Activated gamma-delta T cell treated with anti-CD3 and anti-CD28 coated beads, Interleukin-2, amount 50 U/mL, for 16 hours (primary cell): Measurements from ENCODE around the gene XIRP1.
"Not testable (repeated sequence)": the region's sequence is repeated elsewhere in the genome, so short reads cannot be mapped to it uniquely, and the experiment has no call there.

Experiments used
- DNase-seq: peaks from one replicate; pipeline ENCODE4 v3.0.0-alpha.2; 2020; ENCODE audit warnings: low read depth

The XIRP1 gene

DNA sequence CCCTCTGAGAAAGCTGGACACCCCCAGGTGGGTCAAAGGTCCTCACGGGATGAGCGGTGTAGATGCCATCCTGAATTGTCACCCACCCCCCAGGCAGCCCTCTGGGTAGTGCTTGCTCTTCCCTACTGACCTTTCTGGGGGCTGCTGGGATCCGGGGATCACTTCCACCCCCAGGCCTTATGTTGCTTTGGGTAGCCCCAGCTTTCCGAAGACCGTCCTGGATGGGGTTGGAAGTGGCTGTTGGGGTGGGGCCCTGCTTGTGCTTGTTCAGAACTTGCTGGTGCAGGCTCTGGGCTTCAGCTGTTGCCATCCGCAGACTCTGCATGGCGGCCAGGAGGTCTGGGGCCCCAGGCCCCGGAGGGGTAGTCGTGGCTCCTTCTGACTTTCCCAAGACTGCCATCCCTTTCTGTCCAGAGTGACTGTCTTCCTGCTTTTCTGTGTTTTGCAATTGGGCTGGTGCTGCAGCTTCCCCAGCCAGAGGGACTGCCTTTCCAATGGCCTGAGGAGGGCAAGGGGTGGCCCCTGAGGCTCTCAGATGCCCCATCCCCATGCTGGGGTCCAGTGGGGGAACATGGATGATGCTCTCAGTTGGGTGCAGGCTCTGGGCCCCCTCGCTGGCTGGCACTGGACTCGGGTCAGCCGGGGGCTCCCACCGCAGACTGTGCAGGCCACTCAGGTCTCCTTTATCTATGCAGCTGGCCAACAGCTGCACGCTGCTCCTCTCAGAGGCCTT is 6.3 kb downstream of the XIRP1 start:
- DNase-seq: no peak

DNA sequence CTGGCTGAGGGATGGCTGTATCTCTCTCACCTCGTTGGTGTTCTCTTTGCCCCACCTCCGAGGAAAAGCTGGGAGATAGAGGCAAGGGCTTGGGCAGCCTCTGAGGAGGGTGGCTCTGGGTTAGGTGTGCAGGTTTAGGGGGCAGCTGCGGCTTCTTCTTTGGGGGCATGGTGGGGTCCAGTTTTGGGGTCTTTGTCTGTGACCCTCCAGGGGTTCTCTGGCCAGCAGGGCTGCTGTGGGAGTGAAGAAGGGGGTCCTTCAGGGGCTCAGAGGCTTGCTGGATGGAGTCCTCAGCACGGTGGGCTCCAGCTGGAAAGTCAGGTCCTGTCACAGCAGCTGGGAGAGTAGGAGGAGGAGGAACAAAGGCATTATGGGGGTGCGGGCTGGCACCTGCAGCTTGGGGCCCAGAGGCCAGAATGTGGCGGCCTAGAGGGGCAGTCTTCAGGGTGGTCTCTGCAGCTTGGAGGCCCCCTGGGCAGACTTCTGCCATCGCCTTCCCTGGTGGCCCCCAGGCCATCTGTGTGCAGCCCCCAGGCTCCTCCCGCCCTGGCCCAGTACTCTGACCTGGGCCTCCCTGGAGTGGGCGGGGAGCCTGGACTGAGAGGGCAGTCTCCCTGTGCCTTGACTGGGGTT is 7.0 kb downstream of the XIRP1 start:
- DNase-seq: no peak

DNA sequence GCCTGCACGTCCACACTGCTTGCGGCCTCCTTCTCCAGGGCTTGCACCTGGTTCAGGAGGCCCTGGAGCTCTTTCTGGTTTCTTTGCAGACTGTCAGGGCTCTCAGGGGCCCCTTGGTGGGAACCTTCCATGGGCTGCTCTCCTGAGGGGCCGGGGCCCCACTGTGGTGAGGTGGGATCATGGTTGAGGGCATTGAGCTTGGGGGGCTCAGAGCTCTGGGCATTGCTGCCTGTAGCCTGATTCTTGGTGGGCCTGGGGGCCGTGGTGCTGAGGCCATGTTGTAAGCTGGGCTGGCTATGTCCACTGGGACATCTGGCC is 7.5 kb downstream of the XIRP1 start:
- no peak for DNase-seq

DNA sequence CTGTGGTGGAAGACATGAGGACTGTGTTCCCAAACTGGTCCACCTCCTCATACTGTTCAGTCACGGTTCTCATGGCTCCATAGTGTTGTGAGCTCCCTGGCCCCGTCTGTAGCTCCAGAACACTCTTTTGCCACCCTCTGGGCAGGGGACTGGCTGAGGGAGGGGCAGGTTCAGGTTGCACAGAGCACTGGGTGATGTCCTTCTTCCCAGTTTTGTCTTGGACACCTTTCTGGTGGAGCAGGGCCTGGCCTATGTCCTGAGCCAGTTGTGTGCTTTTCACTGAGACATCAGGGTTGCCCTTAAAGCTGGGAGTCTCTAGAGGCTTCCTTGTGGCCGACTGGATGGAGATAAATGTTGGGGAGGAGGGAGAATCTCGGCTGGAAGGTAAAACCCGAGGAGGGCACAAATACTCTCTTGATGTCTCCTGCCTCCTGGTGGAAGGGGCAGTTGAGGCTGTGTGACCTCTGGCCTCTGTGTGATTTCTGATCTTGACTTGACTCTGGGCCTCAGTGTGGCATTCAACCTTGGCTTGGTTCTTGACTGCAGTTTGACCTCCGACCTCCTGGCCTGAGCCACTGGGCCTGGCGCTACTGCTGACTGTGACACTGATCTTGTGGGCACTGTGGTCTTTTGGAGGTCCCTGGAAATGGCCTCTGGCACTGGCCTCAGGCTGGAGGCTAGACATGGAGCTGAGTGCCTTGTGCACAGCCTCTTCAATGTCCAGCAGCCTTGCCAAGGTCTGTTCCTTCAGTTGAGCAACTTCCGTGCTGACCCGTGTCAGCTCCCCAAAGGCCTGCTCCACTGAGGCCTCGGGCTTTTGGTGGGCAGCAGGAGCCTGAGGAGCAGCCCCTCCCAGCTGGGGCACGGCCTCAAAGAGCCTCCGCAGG is 8.1 kb downstream of the XIRP1 start:
- no peak for DNase-seq

DNA sequence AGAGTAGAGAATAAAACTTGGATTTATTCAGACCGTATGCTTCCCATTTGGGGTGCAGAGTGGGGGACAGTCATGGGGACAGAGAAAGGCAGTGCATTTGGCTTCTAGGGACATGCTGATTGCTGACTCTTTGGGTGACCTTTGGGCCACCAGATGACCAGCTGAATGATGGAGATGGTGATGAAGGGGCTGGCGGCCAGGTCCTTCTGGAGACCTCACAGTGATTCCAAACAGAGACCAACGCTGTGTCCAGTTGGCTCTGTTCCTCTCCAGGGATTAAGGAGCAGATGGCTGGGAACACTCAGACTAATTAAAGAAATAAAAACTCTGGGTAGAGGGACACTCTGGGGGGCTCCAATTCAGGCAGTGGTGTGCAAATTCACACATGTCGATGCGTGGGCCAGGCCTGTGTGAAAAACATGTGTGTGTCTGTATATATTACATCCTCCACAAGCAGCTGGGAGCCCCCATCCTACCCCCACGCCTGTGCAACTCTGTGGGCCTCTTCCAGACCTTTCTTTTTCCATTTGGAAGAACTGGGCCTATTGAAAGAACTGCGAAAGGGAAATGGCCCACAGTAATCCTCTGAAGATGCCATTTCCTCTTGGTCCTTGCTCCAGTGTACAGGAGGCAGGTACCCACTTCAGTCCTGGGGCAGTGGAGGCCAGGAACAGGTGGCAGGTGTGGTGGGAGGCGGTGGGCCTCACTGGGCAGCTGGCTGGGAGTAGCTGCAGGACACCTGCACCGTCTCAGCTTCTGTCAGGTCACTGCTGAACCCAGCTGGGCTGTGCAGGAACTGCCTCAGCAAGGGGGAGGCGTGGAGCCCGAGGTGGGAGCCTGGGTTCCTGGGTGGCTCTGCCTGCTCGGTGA is 8.9 kb downstream of the XIRP1 start:
- no peak for DNase-seq

DNA sequence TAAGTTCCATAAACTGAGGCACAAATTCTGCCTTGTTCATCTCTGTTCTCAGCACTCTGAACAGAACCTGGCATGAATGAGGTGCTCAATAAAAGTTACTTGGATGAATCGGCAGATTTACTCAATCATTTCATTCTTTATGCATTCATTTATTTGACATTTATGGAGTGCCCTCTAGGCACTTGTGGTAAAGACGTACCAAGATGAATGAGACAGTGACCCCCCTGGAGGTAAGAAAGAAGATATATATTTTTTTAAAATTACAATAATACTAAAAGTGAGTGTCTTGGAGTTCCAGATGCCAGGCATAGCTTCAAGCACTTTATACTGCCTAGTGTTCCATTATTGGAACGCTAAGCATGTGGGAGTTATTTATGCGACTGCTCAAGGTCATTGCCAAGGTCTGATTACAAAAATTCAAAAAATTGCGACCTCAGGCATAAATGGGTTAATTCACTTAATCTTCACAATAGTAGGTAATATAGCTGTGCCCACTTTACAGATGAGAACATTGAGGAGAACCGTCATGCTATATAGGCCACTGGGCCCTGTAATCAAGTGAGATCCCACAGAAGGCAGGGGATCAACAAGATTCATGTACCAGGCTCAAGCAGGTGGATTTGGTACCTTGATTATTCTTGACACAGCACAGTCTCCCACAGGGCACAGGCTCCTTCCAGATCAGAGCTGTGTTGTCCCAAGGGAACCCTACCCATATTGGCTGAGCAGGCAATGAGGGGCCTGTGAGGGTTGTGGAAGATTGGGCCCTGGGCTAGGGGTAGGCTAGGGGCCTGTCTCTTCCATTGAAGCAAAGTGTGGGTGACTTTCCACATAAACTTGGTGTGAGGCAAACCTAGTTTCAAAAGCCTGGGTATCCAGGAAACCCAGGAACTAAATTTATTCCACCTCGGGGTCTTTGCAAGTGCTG is 10.7 kb downstream of the XIRP1 start:
- no peak for DNase-seq

DNA sequence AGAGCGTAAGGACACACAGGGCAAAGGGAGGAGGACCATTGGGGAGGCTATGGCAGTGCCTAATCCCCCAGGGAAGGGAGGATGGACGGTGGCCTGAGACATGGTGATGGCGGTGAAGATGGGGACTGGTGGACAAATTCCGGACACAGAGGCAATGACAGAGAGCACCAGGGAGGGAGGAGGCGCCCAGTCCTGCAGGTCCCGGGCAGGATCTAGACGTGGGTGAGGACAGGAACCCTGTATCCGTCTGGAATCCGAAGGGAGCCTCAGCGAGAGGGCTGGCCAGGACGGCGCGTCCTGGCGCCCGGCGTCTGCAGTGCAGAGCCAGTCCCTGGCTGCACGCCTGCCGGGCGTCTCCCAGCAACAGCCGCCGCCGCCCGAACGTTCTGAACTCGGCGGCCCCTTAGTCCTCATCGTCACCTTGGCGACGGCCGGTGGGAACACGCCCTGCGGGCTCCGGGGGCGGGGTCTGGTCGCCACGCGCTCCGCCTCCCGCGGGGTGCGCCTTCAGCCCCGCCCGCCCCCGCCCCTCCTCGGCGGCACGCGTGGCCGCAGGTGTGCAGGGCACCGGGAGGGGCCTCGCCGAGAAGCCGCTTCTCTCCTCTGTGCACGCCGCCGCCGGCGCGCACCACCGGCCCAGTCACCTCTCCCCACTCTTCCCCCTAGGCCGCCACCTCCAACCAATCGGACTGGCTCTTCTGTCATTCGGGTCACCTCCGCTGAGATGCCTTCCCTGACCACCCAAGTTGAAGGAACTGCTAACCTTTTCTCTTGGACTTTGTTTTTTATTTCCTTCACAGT is 11.6 kb downstream of the XIRP1 start:
- peak; percentile 80 for DNase-seq

DNA sequence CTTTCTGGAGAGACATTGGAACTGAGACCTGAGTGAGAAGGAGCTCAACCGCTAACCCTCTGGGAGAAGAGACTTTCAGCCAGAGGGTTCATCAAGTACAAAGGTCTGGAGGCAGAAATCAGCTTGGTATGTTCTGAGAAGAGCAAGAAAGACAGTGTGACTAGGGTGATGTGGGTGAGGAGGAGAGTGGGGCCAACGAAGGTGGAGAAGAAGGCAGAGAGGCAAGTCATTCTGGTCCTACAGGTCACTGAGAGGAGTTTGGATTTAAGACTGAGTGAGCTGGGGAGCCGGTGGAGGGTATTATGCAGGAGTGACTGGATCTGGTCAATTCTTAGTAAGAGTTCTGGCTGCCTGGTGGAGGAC is 12.2 kb downstream of the XIRP1 start:
- DNase-seq: no peak

DNA sequence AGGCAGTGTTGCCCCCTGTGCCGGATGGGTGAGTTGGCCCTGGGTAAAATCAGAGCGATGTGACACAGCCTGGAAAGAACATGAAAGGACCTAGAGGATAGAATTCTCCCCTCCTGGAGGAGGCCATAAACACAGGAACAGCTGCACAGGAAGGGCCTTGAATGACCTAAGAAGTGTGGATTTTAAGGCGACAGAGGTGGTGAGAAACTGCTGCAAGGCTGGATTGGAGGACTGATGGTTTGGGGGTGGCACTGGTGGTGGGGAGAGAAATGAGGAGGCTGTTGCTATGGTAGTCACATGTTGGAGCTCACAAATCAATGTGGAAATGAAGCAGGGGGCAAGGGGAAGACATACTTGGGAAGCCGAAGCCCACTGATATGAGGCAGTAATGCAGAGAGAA is 13.8 kb downstream of the XIRP1 start:
- no peak for DNase-seq

DNA sequence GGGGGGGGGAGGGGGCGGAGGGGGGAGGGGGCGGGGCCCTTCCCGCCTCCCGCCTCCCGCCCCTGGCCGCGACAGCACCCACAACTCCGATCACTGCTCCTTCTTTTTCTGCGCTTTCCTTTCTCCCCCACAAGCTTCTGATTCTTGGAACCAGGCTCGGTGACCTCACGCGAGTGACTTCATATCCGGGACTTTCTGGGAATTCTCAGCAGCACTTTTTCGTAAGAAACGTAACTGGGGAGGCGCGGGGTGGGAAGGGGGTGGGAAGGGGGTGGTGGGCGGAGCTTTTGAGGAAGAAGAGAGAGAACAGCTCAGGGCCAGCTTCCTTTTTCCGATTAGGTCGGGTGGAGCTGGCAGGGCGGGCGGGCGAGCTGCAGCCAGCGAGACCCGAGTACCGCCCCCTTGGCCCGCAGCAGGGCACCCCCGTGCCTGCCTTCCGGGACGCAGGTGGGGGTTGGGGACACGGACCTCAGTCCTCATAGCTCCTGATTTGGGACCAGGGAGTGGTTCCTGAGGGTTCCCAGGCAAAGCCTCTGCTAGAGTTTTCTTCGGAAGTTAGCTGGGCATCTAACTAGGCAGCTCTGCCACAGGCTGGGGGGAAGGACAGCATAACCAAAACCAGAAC is 14.6 kb downstream of the XIRP1 start:
- DNase-seq: peak; percentile 45

DNA sequence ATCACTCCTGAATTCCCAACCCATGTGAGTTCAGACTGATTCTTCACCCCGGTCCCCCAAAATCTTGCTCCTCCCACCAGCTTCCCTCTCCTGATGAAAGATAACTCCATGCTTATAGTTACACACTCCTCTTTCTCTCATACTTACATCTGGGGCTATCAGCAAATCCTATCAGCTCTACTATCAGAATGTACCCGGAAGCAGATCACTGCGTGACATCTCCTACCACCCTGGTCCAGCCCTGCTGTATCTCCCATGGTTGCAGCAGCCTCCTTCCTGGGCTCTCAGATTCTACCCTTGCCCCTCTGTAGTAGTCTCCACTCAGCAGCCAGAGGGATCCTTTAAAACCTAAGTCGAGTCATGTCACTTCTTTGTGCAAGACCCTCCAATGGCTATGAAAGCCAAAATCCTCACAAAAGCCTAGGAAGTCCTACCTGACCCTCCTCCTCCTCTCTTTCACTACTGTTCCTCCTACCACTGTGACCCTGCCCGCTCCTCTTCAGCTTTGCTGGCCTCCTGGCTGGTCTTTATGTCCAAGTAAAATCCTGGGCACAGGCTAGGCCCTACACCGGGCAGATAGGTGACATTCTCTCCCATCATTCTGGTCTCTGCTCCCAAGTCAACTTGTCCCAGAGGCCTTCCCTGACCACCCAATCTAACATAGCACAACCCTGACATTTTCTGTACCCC is 16.2 kb downstream of the XIRP1 start:
- no peak for DNase-seq

DNA sequence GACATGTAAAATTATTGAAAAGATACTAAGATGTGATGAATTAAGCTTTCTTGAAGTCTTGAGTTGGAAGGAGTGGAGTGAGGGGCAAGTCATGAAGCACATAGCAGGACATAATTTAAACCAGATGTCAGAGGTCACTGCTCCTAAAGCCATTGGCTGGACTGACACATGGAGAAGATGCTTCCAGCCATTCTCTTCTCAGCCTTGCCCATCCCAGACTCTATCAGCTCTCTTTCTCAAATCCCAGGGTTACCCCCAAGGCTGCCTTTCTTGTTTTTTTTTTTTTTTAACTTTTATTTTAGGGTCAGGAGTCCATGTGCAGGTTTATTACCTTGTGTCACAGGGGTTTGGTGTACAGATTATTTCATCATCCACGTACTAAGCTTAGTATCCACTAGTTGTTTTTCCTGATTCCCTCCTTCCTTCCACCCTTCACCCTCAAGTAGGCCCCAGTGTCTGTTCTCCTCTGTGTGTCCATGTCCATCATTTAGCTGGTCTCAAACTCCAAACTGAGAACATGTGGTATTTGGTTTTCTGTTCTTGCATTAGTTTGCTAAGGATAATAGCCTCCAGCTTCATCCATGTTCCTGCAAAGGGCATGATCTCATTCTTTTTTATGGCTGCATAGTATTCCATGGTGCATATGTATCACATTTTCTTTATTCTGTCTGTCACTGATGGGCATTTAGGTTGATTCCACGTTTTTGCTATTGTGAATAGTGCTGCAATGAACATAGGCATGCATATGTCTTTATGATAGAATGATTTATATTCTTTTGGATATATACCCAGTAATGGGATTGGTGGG is 18.9 kb downstream of the XIRP1 start:
- DNase-seq: no peak

DNA sequence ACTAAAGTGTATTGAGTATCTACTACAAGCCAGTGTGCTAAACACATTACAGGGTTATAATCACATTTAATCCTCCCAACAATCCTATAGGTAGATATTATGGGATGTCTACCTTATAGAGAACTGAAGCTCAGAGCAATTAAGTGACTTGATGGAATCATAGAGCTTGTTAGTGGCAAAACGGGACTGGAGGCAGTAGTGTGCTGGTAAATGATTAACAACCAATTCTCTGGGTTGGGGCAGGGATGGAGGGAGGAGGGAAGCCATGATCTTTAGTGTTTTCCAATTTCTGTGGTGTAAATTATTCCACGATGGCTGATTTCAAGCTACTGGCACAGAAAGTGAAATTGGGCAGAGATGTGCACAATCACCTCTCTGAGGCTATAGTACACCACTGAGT is 20.5 kb downstream of the XIRP1 start:
- DNase-seq: no peak

DNA sequence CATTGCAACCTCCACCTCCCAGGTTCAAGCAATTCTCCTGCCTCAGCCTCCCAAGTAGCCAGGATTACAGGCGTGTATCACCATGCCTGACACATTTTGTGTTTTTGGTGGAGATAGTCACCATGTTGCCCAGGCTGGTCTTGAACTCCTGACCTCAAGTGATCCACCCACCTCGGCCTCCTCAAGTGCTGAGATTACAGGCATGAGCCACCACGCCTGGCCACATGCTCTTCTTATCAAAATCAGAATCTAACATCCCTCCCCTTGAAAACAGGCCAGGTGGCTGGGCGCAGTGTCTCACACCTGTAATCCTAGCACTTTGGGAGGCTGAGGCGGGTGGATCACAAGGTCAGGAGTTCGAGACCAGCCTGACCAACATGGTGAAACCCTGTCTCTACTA is 21.5 kb downstream of the XIRP1 start:
- not testable (repeated sequence) for DNase-seq

DNA sequence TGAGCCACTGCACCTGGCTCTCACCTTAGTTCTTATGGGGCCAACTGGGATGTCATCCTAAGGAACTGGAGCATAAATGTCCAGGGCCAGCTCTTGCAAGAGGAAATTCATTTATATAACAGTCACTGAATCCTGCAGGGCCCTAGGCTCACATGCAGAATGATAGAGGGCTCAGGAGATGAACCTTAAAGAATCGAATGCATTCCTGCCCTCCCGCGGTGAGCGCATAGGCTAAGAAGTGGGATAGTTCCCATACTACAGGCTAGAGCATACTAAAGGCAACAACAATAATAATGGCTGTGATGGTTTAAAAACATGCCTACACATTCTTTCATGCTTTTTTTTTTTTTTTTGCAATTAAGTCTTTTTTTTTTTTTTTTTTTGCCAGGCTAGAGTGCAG is 21.9 kb downstream of the XIRP1 start:
- no peak for DNase-seq

DNA sequence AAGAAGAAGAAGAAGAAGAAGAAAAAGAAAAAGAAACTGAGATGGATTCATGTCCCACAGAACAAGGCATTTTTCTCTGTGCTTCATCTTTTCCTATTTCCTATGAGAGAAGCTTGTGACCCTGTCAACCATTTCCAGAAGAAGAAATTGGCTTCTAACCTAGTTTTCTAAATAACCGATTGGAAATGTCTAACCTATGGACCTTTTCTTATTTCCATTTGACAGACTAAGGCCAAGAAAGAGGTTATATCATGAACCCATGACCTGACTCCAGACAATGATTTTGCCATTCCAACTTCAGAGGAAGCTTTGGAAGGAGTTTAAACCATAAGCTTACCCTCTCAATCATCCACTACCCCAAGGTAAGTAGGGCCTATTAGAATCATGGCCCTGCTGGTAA is 22.7 kb downstream of the XIRP1 start:
- DNase-seq: no peak

DNA sequence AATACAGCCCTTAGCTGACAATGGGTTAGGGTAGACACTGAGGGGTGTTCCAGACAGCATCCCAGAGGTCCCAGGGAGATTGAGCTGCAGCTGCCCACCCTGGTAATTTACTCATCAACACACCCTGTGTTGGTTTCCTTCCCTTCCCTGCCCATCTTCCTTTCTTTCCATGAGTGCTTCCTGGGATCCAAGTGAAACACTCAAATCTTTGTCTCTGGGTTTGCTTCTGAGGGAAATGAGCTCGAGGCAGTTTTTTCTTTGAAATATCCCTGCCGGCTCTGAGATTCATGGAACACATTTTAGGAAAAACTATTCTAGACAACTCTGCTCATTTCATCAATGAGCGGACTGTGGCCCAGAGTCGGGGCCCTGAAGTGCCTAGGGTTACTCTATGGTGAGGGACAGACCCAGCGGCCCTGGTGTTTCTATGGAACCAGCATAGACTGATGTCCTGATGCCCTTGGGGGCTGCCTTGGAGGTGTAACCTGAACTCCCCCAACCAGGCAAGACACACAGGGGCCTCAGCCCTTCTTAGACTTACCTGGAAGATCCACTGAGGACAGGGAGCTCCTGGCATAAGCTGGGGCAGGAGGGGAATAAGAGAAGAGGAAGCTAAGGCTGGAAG is 24.1 kb downstream of the XIRP1 start:
- no peak for DNase-seq
